H7 (cell line): Measurements from ENCODE around the gene SLC6A6. TPM values are rescaled to one million over a fixed set of nuclear protein-coding genes. Genes with fewer than 3 reads are reported as not detected.
"Not testable (repeated sequence)": the region's sequence is repeated elsewhere in the genome, so short reads cannot be mapped to it uniquely, and the experiment has no call there.

ENCODE experiments used
- DNase-seq: peaks from one replicate; pipeline ENCODE4 v3.0.0; 2012
- H3K27me3 ChIP-seq: 2 replicates; pipeline ENCODE4 v1.6.0; 2011; ENCODE audit warnings: mild to moderate bottlenecking, low read length; ENCODE audit not compliant: control insufficient read depth, insufficient read depth
- H3K36me3 ChIP-seq: replicated peaks from 2 replicates; pipeline ENCODE4 v1.5.1; 2011; ENCODE audit warnings: low read length; ENCODE audit not compliant: control insufficient read depth, insufficient read depth
- H3K4me3 ChIP-seq: 2 replicates; pipeline ENCODE4 v1.5.1; 2011; ENCODE audit warnings: low read depth, mild to moderate bottlenecking, control low read depth, low read length, moderate library complexity; ENCODE audit not compliant: insufficient read depth
- total RNA-seq: library from RNA; depleted of rRNA; stranded (reverse); fragments of >200 nt; shearing (Covaris generic); gene quantifications from 2 replicates; pipeline ENCODE4 v1.2.3, GENCODE V29; 2014

SLC6A6 gene
- total RNA-seq, 1 experiment from 2014 or later = 88.8 TPM

GRCh38 chr3:14401692-14402303 is 608 bp upstream of the SLC6A6 start:
- no peak for DNase-seq
- peak overlapping the region; percentile 88 for H3K4me3 ChIP-seq

GRCh38 chr3:14403619-14404155 is 1.3 kb downstream of the SLC6A6 start:
- Histone ChIP-seq H3K27me3 (no peaks in the 10 kb centered on the region; the same call in 1 of the 2 replicates), H3K4me3 (peak overlapping the region; percentile 88), H3K36me3 (peaks cover 3% of the 10 kb centered on the region; the same call in 1 of the 2 replicates)
- DNase-seq = peak; percentile 56

More at GRCh38 chr3:14401692-14402303, 608 bp upstream of the SLC6A6 start:
- Histone ChIP-seq H3K27me3 (no peaks in the 10 kb centered on the region; the same call in 1 of the 2 replicates), H3K36me3 (peaks cover 3% of the 10 kb centered on the region; the same call in 1 of the 2 replicates)

- DNase-seq = no peak
Observed at GRCh38 chr3:14404186-14404585, 1.8 kb downstream of the SLC6A6 start.

GRCh38 chr3:14404631-14405359 is 2.4 kb downstream of the SLC6A6 start:
- Histone ChIP-seq H3K4me3 (peak overlapping the region; percentile 88; the same call in 1 of the 2 replicates), H3K27me3 (no peaks in the 10 kb centered on the region; the same call in 1 of the 2 replicates)
- no peak for DNase-seq

More at GRCh38 chr3:14404186-14404585, 1.8 kb downstream of the SLC6A6 start:
- Histone ChIP-seq H3K4me3 (peak overlapping the region; percentile 88), H3K36me3 (peaks cover 3% of the 10 kb centered on the region; the same call in 1 of the 2 replicates), H3K27me3 (no peaks in the 10 kb centered on the region; the same call in 1 of the 2 replicates)

GRCh38 chr3:14405360-14406238 is 3.2 kb downstream of the SLC6A6 start:
- Histone ChIP-seq H3K27me3 (no peaks in the 10 kb centered on the region; the same call in 1 of the 2 replicates), H3K36me3 (peaks cover 3% of the 10 kb centered on the region), H3K4me3 (no peak overlapping the region)
- no peak for DNase-seq

More at GRCh38 chr3:14404631-14405359, 2.4 kb downstream of the SLC6A6 start:
- H3K36me3 ChIP-seq = peaks cover 3% of the 10 kb centered on the region

GRCh38 chr3:14406336-14406735 is 3.9 kb downstream of the SLC6A6 start:
- DNase-seq = no peak
- Histone ChIP-seq H3K4me3 (no peak overlapping the region), H3K27me3 (no peaks in the 10 kb centered on the region), H3K36me3 (peaks cover 3% of the 10 kb centered on the region)

- Histone ChIP-seq H3K4me3 (no peak overlapping the region), H3K27me3 (no peaks in the 10 kb centered on the region), H3K36me3 (peaks cover 3% of the 10 kb centered on the region)
- no peak for DNase-seq
Observed at GRCh38 chr3:14406766-14407165, 4.4 kb downstream of the SLC6A6 start.

- Histone ChIP-seq H3K4me3 (no peak overlapping the region), H3K36me3 (peaks cover 3% of the 10 kb centered on the region), H3K27me3 (no peaks in the 10 kb centered on the region)
- no peak for DNase-seq
Observed at GRCh38 chr3:14407203-14407602, 4.8 kb downstream of the SLC6A6 start.

GRCh38 chr3:14409779-14410063 is 7.3 kb downstream of the SLC6A6 start:
- H3K27me3 ChIP-seq, H3K4me3 ChIP-seq, DNase-seq, H3K36me3 ChIP-seq: not testable (repeated sequence)

GRCh38 chr3:14410106-14410502 is 7.7 kb downstream of the SLC6A6 start:
- peaks cover 2% of the 10 kb centered on the region for H3K36me3 ChIP-seq
- no peak for DNase-seq
- no peaks in the 10 kb centered on the region for H3K27me3 ChIP-seq
- no peak overlapping the region for H3K4me3 ChIP-seq

- H3K4me3 ChIP-seq = no peak overlapping the region
- peaks cover 1% of the 10 kb centered on the region for H3K36me3 ChIP-seq
- DNase-seq = no peak
- H3K27me3 ChIP-seq = no peaks in the 10 kb centered on the region
Observed at GRCh38 chr3:14410503-14411165, 8.2 kb downstream of the SLC6A6 start.

GRCh38 chr3:14411166-14411526 is 8.7 kb downstream of the SLC6A6 start:
- no peaks in the 10 kb centered on the region for H3K27me3 ChIP-seq
- no peak overlapping the region for H3K4me3 ChIP-seq
- DNase-seq = no peak
- H3K36me3 ChIP-seq = peaks cover 5% of the 10 kb centered on the region

GRCh38 chr3:14411988-14412387 is 9.6 kb downstream of the SLC6A6 start:
- Histone ChIP-seq H3K36me3 (peaks cover 4% of the 10 kb centered on the region), H3K27me3 (no peaks in the 10 kb centered on the region), H3K4me3 (no peak overlapping the region)
- peak; percentile 81 for DNase-seq

GRCh38 chr3:14412831-14413380 is 10.5 kb downstream of the SLC6A6 start:
- DNase-seq = peak; percentile 81
- Histone ChIP-seq H3K36me3 (peaks cover 5% of the 10 kb centered on the region), H3K27me3 (no peaks in the 10 kb centered on the region), H3K4me3 (no peak overlapping the region)
